Left lung (tissue), 10 donors: ENCODE measurements around the gene HOTAIR. TPM values are rescaled to one million over a fixed set of nuclear protein-coding genes. Genes with fewer than 3 reads are reported as not detected.
A peak's percentile ranks its signal among the peaks of the same experiment; 100 is the strongest.

ENCODE experiments used
- ATAC-seq: fragments of 200-7000 bp; cut with Tn5 transposase; one replicate; pipeline ENCODE4 v1.9.1; 2020; ENCODE audit warnings: moderate library complexity
- DNase-seq, 4 donors: peaks; one replicate each; pipeline ENCODE4 v3.0.0-alpha.2; 2013 to 2020
- H3K27ac ChIP-seq, 2 donors: fragments of 200-600 bp; sonication (generic) in 1 of 2; one replicate each; pipeline versions ENCODE4 v1.5.0 to v1.8.0; 2020 to 2021
- H3K27me3 ChIP-seq, 2 donors: fragments of 200-600 bp; sonication (generic) in 1 of 2; one replicate each; pipeline versions ENCODE4 v1.5.0 to v1.8.0; 2020 to 2021
- H3K36me3 ChIP-seq, 2 donors: fragments of 200-600 bp; sonication (generic) in 1 of 2; one replicate each; pipeline versions ENCODE4 v1.5.0 to v1.8.0; 2020 to 2021
- H3K4me1 ChIP-seq, 2 donors: fragments of 200-600 bp; one replicate each; pipeline ENCODE4 v1.8.0; 2021
- H3K4me3 ChIP-seq, 2 donors: fragments of 200-600 bp; sonication (generic) in 1 of 2; one replicate each; pipeline versions ENCODE4 v1.5.0 to v1.8.0; 2020 to 2021; ENCODE audit warnings: mild to moderate bottlenecking in 1 of 2
- H3K9me3 ChIP-seq, 2 donors: fragments of 200-600 bp; sonication (generic) in 1 of 2; one replicate each; pipeline versions ENCODE4 v1.5.0 to v1.8.0; 2020 to 2021
- CTCF ChIP-seq, 2 donors: fragments of 200-600 bp; sonication (generic) in 1 of 2; IDR thresholded peaks; one replicate each; pipeline versions ENCODE4 v1.5.0 to v1.8.0; 2021; ENCODE audit warnings: antibody characterized with exemption in 2 of 2
- intact Hi-C, 2 donors: fragments of 100-400 bp; cut with DNase I; formaldehyde crosslinking; loops; one replicate each; pipeline versions ENCODE4 v1.11.2 to v1.14.2; 2022
- polyA plus RNA-seq, 6 donors: library from polyadenylated mRNA; unstranded; fragments of 120-200 nt; gene quantifications; one replicate each; pipeline ENCODE4 v1.2.1, GENCODE V29; 2013; ENCODE audit not compliant: insufficient read length in 6 of 6
- total RNA-seq, 2 donors: library from RNA; stranded (reverse); fragmentation: NEBNext Ultra II Directional; extraction: Animal tissue kit (Norgen Biotek cat#: 25700); gene quantifications; one replicate each; pipeline ENCODE4 v1.2.1, GENCODE V29; 2021
- donor health status: DM: no; HTN: yes; CAD: no.
- donor health status: DM: no; HTN: no; CAD: no.

The HOTAIR gene
- total and polyA plus RNA-seq, 8 donors, result not detected

DNA sequence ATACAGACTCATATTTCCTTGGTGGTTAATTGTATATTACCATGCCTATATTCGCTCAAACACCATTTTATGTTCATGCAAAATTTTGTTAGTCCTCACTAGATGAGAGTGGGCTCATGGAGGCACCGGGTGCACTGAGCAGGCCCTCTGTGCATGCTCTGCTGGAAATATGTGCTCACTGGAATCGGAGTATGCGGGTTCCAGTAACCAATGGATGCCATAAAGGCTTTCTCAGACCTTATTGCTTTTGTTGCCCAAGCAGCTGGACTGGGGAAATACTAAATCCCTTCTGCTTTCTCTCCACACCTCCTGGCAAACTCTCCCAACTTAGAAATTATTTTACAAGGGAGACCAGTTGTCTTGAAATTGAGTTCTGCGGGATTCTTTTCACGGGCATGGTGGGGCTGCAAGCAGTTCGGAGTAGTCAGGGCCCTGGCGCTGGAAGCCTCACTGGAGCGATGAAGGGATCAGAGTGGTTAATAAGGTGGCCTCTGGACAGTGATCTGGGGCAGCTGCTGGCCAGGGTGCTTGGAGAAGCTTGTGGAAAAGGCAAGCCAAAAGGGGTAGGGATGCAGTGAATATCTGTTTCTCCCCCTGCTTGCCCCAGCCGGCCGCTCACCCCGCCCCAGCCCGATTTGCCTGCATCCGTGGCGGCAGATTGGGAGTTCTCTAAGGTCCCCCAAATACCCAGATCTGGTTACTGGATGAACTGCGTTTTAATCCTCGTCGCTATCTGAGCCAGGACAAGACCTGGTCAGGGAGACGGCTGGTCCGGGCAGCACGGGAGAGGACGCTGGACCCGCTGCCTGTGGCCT is 46.0 kb upstream of the HOTAIR start:
- H3K9me3 ChIP-seq, result no peaks in the 10 kb centered on the region
- peaks cover 87 to 100% of the 10 kb centered on the region in 2 donors for H3K27me3 ChIP-seq
- DNase-seq, result no peak
- TF ChIP-seq CTCF (IDR thresholded peaks at IDR 0.05), result no peak
- no peak overlapping the region for H3K27ac ChIP-seq
- no peaks in the 10 kb centered on the region for H3K36me3 ChIP-seq
- ATAC-seq, result no peak
- peaks cover 0 to 15% of the 10 kb centered on the region in 2 donors for H3K4me1 ChIP-seq
- intact Hi-C loops, result no loop called here
- no peak overlapping the region for H3K4me3 ChIP-seq

- intact Hi-C loops, result no loop called here
- Histone ChIP-seq H3K27me3 (peaks cover 90 to 100% of the 10 kb centered on the region in 2 donors), H3K4me1 (peaks cover 0 to 15% of the 10 kb centered on the region in 2 donors), H3K27ac (no peak overlapping the region), H3K4me3 (no peak overlapping the region), H3K9me3 (no peaks in the 10 kb centered on the region), H3K36me3 (no peaks in the 10 kb centered on the region)
- ATAC-seq, result no peak
- no peak for TF ChIP-seq CTCF (IDR thresholded peaks at IDR 0.05)
- DNase-seq, result no peak
Observed at GRCh38 chr12:54019924-54020590, 45.3 kb upstream of the HOTAIR start.

GRCh38 chr12:54019091-54019811 is 44.5 kb upstream of the HOTAIR start:
- no peak overlapping the region for H3K27ac ChIP-seq
- no peak for TF ChIP-seq CTCF (IDR thresholded peaks at IDR 0.05)
- H3K4me3 ChIP-seq, result no peak overlapping the region
- intact Hi-C loops, result no loop called here
- DNase-seq (peak in 1 of 4 donors; percentile 31), ATAC-seq (no peak)
- H3K9me3 ChIP-seq, result no peaks in the 10 kb centered on the region
- peaks cover 91 to 100% of the 10 kb centered on the region in 2 donors for H3K27me3 ChIP-seq
- peaks cover 0 to 20% of the 10 kb centered on the region in 2 donors for H3K4me1 ChIP-seq
- H3K36me3 ChIP-seq, result no peaks in the 10 kb centered on the region

DNA sequence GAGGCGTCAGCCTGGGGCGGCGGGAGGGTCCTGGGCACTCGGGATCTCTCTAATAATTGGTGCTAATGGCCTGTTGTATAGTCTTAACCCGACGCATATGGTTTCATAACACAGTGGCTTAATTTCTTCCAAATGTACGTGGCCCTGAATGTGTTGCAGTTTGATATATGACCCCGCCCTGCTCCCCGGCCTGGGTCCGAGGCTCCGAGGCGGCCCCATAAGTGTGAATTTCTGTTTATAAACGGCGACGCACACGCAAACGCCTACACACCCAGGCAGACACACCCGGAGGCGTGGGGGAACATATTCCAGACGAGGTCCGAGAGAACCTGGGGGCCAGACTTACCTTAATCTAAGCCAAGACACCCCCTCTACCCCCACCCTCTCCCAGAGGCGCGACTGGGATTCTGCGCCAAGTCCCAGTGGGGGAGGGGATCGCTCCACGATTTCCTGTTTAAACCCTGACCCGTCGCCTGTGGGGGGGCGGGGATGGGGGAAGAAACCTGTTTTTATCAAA is 43.8 kb upstream of the HOTAIR start:
- intact Hi-C loops, result no loop called here
- no peaks in the 10 kb centered on the region for H3K36me3 ChIP-seq
- peak overlapping the region; percentile 25 to 28 for H3K4me3 ChIP-seq
- H3K27me3 ChIP-seq, result peaks cover 88 to 100% of the 10 kb centered on the region in 2 donors
- no peak overlapping the region for H3K27ac ChIP-seq
- no peak for TF ChIP-seq CTCF (IDR thresholded peaks at IDR 0.05)
- peak in 1 of 4 donors; percentile 21 for DNase-seq
- ATAC-seq, result no peak
- H3K4me1 ChIP-seq, result peaks cover 0 to 22% of the 10 kb centered on the region in 2 donors
- H3K9me3 ChIP-seq, result no peaks in the 10 kb centered on the region
